ENCODE data around the gene FGF21.

DNA sequence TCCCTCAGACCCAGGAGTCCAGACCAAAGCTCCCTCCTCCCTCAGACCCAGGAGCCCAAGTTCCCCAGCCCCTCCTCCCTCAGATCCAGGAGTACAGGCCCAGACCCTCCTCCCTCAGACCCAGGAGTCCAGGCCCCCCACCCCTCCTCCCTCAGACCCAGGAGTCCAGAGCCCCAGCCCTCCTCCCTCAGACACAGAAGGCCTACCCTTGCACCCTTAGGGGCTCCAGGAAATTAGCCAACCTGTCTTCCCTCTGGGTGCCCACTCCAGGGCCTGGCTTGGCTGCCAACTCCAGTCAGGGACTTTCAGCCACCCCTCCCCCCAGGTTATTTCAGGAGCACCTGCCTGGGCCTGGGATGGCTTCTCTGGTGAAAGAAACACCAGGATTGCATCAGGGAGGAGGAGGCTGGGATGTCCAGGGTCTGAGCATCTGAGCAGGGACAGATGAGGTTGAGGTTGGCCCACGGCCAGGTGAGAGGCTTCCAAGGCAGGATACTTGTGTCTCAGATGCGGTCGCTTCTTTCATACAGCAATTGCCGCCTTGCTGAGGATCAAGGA is at the start of gene FGF21:
- TF ChIP-seq, protein P1, sequence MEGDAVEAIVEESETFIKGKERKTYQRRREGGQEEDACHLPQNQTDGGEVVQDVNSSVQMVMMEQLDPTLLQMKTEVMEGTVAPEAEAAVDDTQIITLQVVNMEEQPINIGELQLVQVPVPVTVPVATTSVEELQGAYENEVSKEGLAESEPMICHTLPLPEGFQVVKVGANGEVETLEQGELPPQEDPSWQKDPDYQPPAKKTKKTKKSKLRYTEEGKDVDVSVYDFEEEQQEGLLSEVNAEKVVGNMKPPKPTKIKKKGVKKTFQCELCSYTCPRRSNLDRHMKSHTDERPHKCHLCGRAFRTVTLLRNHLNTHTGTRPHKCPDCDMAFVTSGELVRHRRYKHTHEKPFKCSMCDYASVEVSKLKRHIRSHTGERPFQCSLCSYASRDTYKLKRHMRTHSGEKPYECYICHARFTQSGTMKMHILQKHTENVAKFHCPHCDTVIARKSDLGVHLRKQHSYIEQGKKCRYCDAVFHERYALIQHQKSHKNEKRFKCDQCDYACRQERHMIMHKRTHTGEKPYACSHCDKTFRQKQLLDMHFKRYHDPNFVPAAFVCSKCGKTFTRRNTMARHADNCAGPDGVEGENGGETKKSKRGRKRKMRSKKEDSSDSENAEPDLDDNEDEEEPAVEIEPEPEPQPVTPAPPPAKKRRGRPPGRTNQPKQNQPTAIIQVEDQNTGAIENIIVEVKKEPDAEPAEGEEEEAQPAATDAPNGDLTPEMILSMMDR (IDR thresholded peaks at IDR 0.05) = no peak
- TF ChIP-seq EP300 (IDR thresholded peaks at IDR 0.05) (no peak), POLR2A (IDR thresholded peaks at IDR 0.05) (no peak), POLR2AphosphoS5 (IDR thresholded peaks at IDR 0.05) (no peak)

Measured in gastroesophageal sphincter (tissue), 3 donors.